Measurements from ENCODE around the gene MGMT.
A peak's percentile ranks its signal among the peaks of the same experiment; 100 is the strongest.
"Not testable (repeated sequence)": the region's sequence is repeated elsewhere in the genome, so short reads cannot be mapped to it uniquely, and the experiment has no call there.

MGMT gene

GRCh38 chr10:129466703-129467358, at the start of gene MGMT:
TSS of gene MGMT (plus strand) at chr10:129467241.
- DNase-seq (ENCODE audit: low spot score) = peak; percentile 98

GRCh38 chr10:129417870-129418269, 49.2 kb upstream of the MGMT start:
- DNase-seq (ENCODE audit: low spot score) = no peak

DNA sequence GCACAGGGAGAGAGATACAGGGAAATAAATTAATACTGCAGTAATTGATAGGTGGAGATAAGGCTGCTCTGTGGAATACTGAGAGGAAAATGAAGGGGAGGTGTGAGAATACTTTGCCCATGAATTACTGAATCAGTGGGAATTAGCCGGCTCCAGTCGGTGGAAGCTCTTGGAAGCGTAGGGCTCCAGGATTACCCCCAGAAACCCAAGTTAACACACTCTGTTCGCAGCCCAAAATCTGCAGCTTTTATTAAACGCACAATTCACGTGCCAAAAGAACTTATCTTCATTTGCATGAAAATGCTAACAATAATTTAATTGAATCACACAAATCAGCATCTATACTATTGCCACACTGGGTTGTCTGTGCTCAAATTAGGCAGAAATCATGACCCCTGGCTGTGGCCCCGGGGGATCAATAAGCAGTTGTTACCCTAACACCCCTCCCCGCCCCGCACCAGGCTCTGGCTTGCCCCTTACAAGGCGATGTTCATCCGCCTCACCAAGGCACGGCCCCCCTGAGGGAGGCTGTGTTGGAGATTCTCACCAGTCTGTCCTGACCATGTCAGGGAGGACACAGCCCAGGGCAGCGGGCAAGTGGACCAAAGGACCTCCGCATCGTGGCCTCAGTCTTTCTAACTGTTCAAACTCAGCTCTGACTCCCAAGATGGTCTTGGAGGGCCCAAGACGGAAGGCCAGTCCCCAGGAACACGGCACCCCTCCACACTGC, 48.4 kb upstream of the MGMT start:
- no peak for DNase-seq (ENCODE audit: low spot score)

- no peak for DNase-seq (ENCODE audit: low spot score)
These were observed 47.6 kb upstream of the MGMT start for GRCh38 chr10:129419397-129419796.

GRCh38 chr10:129421399-129422010, 45.5 kb upstream of the MGMT start:
- DNase-seq (ENCODE audit: low spot score) = no peak

GRCh38 chr10:129424978-129425377, 42.1 kb upstream of the MGMT start:
- DNase-seq (ENCODE audit: low spot score) = no peak

- no peak for DNase-seq (ENCODE audit: low spot score)
These were observed 40.4 kb upstream of the MGMT start for GRCh38 chr10:129426606-129427005.

- no peak for DNase-seq (ENCODE audit: low spot score)
These were observed 33.8 kb upstream of the MGMT start for GRCh38 chr10:129433266-129433665.

GRCh38 chr10:129435724-129436123, 31.3 kb upstream of the MGMT start:
- DNase-seq (ENCODE audit: low spot score) = not testable (repeated sequence)

- no peak for DNase-seq (ENCODE audit: low spot score)
These were observed 29.0 kb upstream of the MGMT start for GRCh38 chr10:129438024-129438423.

DNA sequence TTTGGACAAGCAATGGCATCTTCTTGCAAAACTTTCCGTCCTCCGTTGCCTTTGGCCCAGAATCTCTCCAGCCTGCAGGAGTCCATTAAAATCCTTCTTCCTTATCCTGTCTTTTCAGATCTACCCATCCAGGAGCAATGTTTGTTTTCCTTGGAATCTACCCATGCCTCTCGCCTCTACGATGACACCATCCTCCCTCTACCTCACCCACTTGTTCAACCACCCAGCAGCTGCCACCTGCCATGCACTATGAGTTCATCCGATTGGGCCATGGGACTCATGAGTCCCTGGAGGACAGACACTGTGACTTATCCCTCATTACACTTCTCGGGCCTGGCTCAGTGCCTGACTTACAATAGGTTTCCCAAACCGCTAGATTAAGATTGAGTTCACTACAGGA, 26.8 kb upstream of the MGMT start:
- DNase-seq (ENCODE audit: low spot score) = no peak

GRCh38 chr10:129440722-129441316, 26.2 kb upstream of the MGMT start:
- DNase-seq (ENCODE audit: low spot score) = no peak

DNA sequence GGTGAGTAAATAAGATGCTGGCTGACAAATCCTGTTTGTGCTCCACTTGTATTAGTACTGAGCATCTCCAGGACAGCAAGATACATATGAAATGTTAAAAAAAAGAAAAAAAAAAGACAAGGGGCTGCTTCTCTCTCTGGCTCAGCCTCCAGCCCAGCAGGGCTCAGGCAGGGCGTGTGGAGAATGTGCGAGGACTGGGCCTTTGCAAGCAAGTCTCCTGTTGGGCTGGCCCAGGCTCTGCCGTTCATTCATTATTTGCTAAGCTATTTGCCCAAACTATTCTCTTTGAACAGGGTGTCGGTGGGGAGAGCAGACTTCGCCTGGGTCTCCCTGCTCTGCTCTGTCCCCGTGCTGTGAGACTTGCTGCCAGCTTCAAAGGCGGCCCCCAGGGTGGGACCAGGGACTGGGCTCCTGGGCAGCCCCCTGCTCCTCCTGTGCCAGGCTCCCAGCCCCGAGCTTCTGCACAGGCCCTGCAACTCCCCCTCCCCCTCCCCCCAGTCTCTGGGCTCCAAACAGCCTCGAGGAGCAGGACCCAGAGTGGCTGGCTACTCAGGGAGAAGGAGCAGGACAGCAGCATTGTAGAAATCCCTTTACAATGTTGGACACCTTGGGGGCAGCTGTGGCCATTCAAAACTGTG, 25.6 kb upstream of the MGMT start:
- no peak for DNase-seq (ENCODE audit: low spot score)

DNA sequence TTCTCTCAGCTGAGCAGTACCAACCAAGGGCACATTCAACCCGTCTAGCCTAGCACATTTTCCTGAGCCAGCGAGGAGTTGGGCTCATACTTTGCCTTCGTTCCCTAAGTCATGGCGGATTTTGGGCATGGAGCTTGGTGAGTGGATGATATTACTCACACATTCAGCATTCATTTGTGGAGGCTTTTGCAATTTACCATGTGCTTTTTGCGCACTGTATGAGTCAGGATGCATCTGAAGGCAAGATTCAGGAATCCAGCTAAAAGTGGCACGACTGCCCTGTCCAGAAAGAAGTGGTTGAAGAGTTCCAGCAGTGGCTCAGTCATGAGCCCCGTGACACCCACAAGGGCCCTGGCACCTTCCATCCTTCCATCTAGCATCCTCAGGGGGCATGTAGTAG, 24.2 kb upstream of the MGMT start:
- no peak for DNase-seq (ENCODE audit: low spot score)

DNA sequence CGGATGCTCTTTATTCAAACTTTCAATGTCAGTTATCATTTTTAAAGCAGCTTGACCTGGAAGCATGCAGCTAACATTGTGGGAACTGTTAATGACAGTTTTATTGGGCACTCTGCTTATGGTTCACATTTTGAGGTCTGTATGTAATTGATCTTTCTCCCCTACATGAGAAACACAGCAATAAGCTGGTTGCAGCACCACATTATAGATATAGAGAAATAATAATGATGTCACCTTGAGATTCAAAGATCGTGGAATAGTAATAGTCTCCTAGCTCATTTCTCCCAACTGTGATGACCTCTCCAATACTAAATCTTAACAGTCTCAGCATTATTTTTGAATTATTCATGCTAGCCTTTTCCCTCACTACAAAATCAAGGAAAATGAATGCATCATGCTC, 22.7 kb upstream of the MGMT start:
- DNase-seq (ENCODE audit: low spot score) = no peak

DNA sequence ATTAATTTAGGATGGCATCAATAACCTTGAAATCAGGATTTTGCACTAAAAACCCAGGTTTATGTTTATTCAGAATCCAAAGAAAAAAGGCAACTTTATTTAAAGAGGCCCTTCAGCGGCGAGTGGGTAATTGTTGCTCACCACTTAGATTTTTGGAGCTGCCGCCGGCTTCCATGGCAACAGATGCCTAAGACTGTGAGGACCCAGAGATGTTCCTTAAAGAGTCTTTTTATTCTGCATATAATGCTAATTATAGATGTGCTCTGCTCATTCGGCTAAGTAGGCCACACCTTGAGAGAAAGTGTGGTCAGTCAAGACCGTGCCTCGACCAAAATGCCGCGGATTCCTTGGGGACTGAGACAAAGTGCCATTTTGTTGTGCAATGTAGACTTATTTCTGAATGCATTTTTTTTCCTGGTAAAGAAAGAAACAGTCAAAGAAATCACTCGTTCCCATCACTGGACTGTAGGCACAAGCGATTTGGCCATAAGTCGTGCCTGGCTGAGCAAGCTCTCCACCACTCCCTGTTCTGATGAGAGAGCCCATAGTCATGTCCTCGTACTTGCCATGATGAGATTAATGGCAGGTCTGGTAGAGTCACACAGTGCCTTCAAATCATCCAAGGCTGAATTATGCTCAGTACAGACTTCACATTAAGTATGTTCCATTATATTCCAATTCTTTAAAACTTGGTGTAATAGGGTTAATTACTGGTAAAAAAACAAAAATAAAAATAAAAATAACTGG, 21.4 kb upstream of the MGMT start:
- DNase-seq (ENCODE audit: low spot score) = no peak

- DNase-seq (ENCODE audit: low spot score) = no peak
These were observed 20.9 kb upstream of the MGMT start for GRCh38 chr10:129446183-129446581.

DNA sequence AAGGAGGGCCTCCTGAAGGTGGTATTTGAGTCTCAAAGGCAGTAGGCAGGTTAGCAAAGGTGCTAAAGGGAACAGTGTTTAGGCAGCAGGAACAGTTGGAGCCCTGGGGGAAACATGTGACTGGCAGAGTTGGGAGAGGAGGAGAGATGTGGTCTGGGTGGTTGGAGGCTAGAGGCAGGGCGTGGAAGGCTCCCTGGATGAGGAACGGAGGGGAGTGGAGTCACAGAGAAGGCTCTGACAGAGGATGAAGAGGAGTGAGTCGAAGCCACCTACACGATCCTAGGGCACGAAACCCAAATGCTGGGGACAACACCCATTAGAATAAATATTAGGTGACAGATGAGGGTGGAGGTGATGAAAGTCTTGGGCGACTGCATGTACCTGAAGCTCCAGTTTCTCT, 19.6 kb upstream of the MGMT start:
- DNase-seq (ENCODE audit: low spot score) = no peak

- no peak for DNase-seq (ENCODE audit: low spot score)
These were observed 19.0 kb upstream of the MGMT start for GRCh38 chr10:129448086-129448485.

DNA sequence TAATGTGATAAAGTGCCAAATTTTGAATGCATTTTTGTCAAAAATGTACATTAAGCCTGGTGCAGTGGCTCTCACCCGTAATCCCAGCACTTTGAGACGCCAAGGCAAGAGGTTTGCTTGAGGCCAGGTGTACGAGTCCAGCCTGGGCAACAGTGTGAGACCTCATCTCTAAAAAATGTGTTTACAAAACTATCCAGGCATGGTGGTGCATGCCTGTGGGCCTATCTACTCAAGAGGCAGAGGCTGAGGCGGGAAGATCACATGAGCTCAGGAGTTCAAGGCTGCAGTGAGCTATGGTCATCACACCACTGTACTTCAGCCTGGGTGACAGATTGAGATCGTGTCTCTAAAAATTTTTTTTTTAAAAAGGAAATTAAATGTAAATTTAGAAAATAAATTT, 18.5 kb upstream of the MGMT start:
- DNase-seq (ENCODE audit: low spot score) = no peak

DNA sequence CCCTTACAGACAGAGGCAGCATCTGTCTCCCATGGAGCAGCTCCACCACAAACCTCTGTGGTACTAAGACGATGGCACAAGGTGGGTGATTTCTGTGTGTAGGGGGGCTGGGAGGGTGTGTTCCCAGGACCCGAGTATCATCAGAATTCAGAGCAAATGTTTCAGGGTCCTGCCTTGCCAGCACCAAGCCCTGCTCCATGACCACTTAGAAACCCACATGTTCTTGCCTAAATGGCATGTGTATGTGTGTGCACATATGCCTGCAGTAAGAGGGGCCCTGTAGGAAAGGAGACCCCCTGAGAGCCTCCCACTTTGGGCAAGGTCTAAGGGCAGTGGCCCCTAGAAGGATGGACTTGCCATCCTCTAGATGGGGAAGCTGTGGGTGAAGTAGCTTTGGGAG, 17.1 kb upstream of the MGMT start:
- no peak for DNase-seq (ENCODE audit: low spot score)

GRCh38 chr10:129450391-129450790, 16.6 kb upstream of the MGMT start:
- no peak for DNase-seq (ENCODE audit: low spot score)

Measured in CD4-positive, alpha-beta T cell treated with Interleukin-6 at 100 ng/mL for 8 hours (primary cell).